Measurements from ENCODE around the gene C2orf68. TPM values are rescaled to one million over a fixed set of nuclear protein-coding genes. Genes with fewer than 3 reads are reported as not detected.
"Not testable (repeated sequence)": the region's sequence is repeated elsewhere in the genome, so short reads cannot be mapped to it uniquely, and the experiment has no call there.

Gene C2orf68
- total RNA-seq, 1 experiment from 2014 or later = 23.7 TPM

DNA sequence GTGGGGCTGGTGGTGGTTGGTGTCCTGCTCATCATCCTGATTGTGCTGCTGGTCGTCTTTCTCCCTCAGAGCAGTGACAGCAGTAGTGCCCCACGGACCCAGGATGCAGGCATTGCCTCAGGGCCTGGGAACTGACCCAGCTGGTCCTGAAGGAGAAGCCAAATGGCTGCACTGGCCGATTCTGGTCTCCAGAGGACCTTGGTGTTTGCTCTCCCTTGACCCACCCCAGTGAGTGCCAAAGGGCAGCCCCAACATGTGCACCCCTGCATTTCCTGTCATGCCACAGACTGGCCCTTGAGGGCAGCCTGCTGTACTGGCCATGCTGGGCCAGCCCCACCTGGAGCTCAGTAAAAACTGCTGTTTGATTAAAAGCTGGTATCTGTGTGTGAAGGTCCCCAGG lies 18.8 kb downstream of the C2orf68 start:
- Histone ChIP-seq H3K4me1 (ENCODE audit: control insufficient read depth, insufficient read depth, low read length) (peaks cover 15% of the 10 kb centered on the region), H3K9me3 (ENCODE audit: control insufficient read depth, insufficient read depth, low read depth, low read length) (no peaks in the 10 kb centered on the region), H3K4me3 (ENCODE audit: low read depth in 2 of 2, low read length in 2 of 2) (no peak overlapping the region), H3K36me3 (ENCODE audit: control insufficient read depth, insufficient read depth, low read length) (peaks cover 2% of the 10 kb centered on the region; the same call in 1 of the 2 replicates), H3K27ac (ENCODE audit: low read length) (no peak overlapping the region), H3K27me3 (ENCODE audit: control insufficient read depth, insufficient read depth, low read length) (no peaks in the 10 kb centered on the region)
- in situ Hi-C loops (cut with HindIII; ENCODE audit: low pct_unique_long_range_greater_than_20kb, low sequenced_read_pairs) = no loop called here
- no TSS peak for BruUV-seq (replicated peaks)
- intact Hi-C loops (cut with micrococcal nuclease; ENCODE audit: unreplicated experiment) = no loop called here
- TF ChIP-seq SIN3A (IDR thresholded peaks at IDR 0.05; ENCODE audit: borderline replicate concordance, insufficient read depth, low read depth, low read length) (no peak), POLR2AphosphoS5 (IDR thresholded peaks at IDR 0.05; ENCODE audit: low read depth, low read length) (no peak), TCF7L2 (IDR thresholded peaks at IDR 0.05; ENCODE audit: low read depth, low read length) (no peak)
- DNase-seq (ENCODE audit: low read depth, low spot score) = no peak
- POLR2A ChIA-PET = interaction anchor here (0.6 to 0.7 kb wide), 2 partner anchors 11 to 12 kb away, joined by 3 to 4 read pairs; no protein-coding TSS in a partner anchor
- ATAC-seq = no peak
- CTCF ChIA-PET = no interaction called here

GRCh38 chr2:85592299-85592698 lies 19.6 kb downstream of the C2orf68 start:
- H3K27ac ChIP-seq (ENCODE audit: low read length); H3K4me3 ChIP-seq (ENCODE audit: low read depth in 2 of 2, low read length in 2 of 2); H3K27me3 ChIP-seq (ENCODE audit: control insufficient read depth, insufficient read depth, low read length); ATAC-seq; BruUV-seq (replicated peaks); CTCF ChIA-PET; DNase-seq (ENCODE audit: low read depth, low spot score); in situ Hi-C loops (cut with HindIII; ENCODE audit: low pct_unique_long_range_greater_than_20kb, low sequenced_read_pairs); intact Hi-C loops (cut with micrococcal nuclease; ENCODE audit: unreplicated experiment); H3K9me3 ChIP-seq (ENCODE audit: control insufficient read depth, insufficient read depth, low read depth, low read length); H3K36me3 ChIP-seq (ENCODE audit: control insufficient read depth, insufficient read depth, low read length): not testable (repeated sequence)
- H3K4me1 ChIP-seq (ENCODE audit: control insufficient read depth, insufficient read depth, low read length) = peaks cover 14% of the 10 kb centered on the region
- POLR2A ChIA-PET = interaction anchor here (0.6 kb wide), 1 partner anchor 11 kb away, joined by 4 read pairs; no protein-coding TSS in a partner anchor

DNA sequence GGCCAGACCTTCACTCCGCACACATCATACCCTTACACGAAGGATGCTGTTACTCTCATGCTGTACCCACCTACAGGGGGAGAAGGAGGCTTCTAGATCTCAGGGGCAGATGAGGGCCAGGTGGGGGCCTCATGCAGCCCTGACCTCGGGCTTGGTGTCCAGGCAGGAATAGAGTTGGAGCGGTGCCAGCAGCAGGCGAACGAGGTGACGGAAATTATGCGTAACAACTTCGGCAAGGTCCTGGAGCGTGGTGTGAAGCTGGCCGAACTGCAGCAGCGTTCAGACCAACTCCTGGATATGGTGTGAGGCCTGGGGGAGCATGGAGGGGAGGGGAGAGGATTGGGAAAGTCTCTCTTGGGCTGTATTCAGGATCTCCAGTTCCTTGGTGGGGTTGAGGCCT lies 20.3 kb downstream of the C2orf68 start:
- Histone ChIP-seq H3K9me3 (ENCODE audit: control insufficient read depth, insufficient read depth, low read depth, low read length) (no peaks in the 10 kb centered on the region), H3K4me3 (ENCODE audit: low read depth in 2 of 2, low read length in 2 of 2) (no peak overlapping the region), H3K27me3 (ENCODE audit: control insufficient read depth, insufficient read depth, low read length) (no peaks in the 10 kb centered on the region), H3K4me1 (ENCODE audit: control insufficient read depth, insufficient read depth, low read length) (peaks cover 10% of the 10 kb centered on the region), H3K27ac (ENCODE audit: low read length) (no peak overlapping the region), H3K36me3 (ENCODE audit: control insufficient read depth, insufficient read depth, low read length) (peaks cover 2% of the 10 kb centered on the region; the same call in 1 of the 2 replicates)
- ATAC-seq (no peak), DNase-seq (ENCODE audit: low read depth, low spot score) (no peak)
- CTCF ChIA-PET = no interaction called here
- POLR2A ChIA-PET = no interaction called here
- TF ChIP-seq SIN3A (IDR thresholded peaks at IDR 0.05; ENCODE audit: borderline replicate concordance, insufficient read depth, low read depth, low read length) (no peak), CTCF (IDR thresholded peaks at IDR 0.05) (no peak), POLR2AphosphoS5 (IDR thresholded peaks at IDR 0.05; ENCODE audit: low read depth, low read length) (no peak), TCF7L2 (IDR thresholded peaks at IDR 0.05; ENCODE audit: low read depth, low read length) (no peak), REST (IDR thresholded peaks at IDR 0.05; ENCODE audit: insufficient read depth in 1 of 2, low read depth in 2 of 2, low read length in 1 of 2) (no peak)
- BruUV-seq (replicated peaks) = no TSS peak
- in situ Hi-C loops (cut with HindIII; ENCODE audit: low pct_unique_long_range_greater_than_20kb, low sequenced_read_pairs) (no loop called here), intact Hi-C loops (cut with micrococcal nuclease; ENCODE audit: unreplicated experiment) (no loop called here)

All from Panc1 (cell line).